GM12878 (cell line): ENCODE measurements around the gene RET. TPM values are rescaled to one million over a fixed set of nuclear protein-coding genes. Genes with fewer than 3 reads are reported as not detected.

ENCODE experiments used
- ATAC-seq: fragments of 200-7000 bp; cut with Tn5 transposase; 3 replicates; pipeline ENCODE4 v1.9.1; 2020; ENCODE audit warnings: mild to moderate bottlenecking, moderate library complexity
- BruUV-seq: library from RNA; stranded (reverse); fragments of 400-500 nt; replicated peaks from 2 replicates; lab custom pipeline; 2021; lab: Mats Ljungman, UMichigan
- CTCF ChIA-PET: fragments of 300-600 bp; sonication (Branson Sonifier 250); formaldehyde crosslinking; extraction: SDS; loops from one replicate; lab custom pipeline; 2021; ENCODE audit warnings: inconsistent platforms; lab: Yijun Ruan, JAX
- POLR2A ChIA-PET: fragments of 350-600 bp; formaldehyde crosslinking; extraction: SDS; loops from one replicate; lab custom pipeline; 2021; ENCODE audit warnings: inconsistent platforms; lab: Charles Lee
- RAD21 ChIA-PET: fragments of 300-600 bp; sonication (Branson Sonifier 250); formaldehyde crosslinking; loops from one replicate; lab custom pipeline; 2023; ENCODE audit warnings: antibody characterized with exemption; ENCODE audit not compliant: unreplicated experiment; lab: Charles Lee
- SMC1A ChIA-PET: fragments of 300-600 bp; sonication (Branson Sonifier 250); formaldehyde crosslinking; loops from one replicate; lab custom pipeline; 2023; ENCODE audit not compliant: unreplicated experiment, uncharacterized antibody; lab: Charles Lee
- DNase-seq: peaks from one replicate; pipeline ENCODE4 v3.0.0-alpha.2; 2011; ENCODE audit warnings: low read depth, low spot score
- FAIRE-seq: peaks from 3 replicates; lab custom pipeline; 2011; peaks lifted over from hg19 to GRCh38; lab: Jason Lieb, UNC
- H2AFZ ChIP-seq: 2 replicates; pipeline ENCODE4 v1.6.0; 2011; ENCODE audit warnings: low read depth, low read length, control low read depth; ENCODE audit not compliant: control insufficient read depth
- H3K27ac ChIP-seq: 2 replicates; pipeline ENCODE4 v1.5.1; 2011; ENCODE audit warnings: control low read depth; ENCODE audit not compliant: control insufficient read depth, insufficient read depth
- H3K27me3 ChIP-seq, 2 experiments: replicated peaks in 1 of 2; 2 replicates each; pipeline versions ENCODE4 v1.6.0 to v1.6.1; 2011; ENCODE audit warnings: low read length in 1 of 2; ENCODE audit not compliant: control insufficient read depth in 2 of 2, insufficient read depth in 2 of 2
- H3K36me3 ChIP-seq, 2 experiments: 2 replicates each; pipeline ENCODE4 v1.5.1; 2011; ENCODE audit warnings: low read length in 1 of 2; ENCODE audit not compliant: control insufficient read depth in 2 of 2, insufficient read depth in 2 of 2
- H3K4me1 ChIP-seq: 2 replicates; pipeline ENCODE4 v1.6.1; 2011; ENCODE audit warnings: mild to moderate bottlenecking, low read length, moderate library complexity, mixed read lengths; ENCODE audit not compliant: control insufficient read depth, insufficient read depth
- H3K4me2 ChIP-seq: 2 replicates; pipeline ENCODE4 v1.6.0; 2011; ENCODE audit warnings: control low read depth; ENCODE audit not compliant: control insufficient read depth, insufficient read depth
- H3K4me3 ChIP-seq: fragments of 200-600 bp; sonication (generic); 2 replicates; pipeline ENCODE4 v1.5.1; 2016
- H3K79me2 ChIP-seq: 2 replicates; pipeline ENCODE4 v1.6.0; 2011; ENCODE audit warnings: low read length; ENCODE audit not compliant: control insufficient read depth, insufficient read depth
- H3K9ac ChIP-seq: 2 replicates; pipeline ENCODE4 v1.8.0; 2011; ENCODE audit warnings: low read length, control low read depth, mixed read lengths; ENCODE audit not compliant: control insufficient read depth, insufficient read depth
- H3K9me3 ChIP-seq: replicated peaks from 3 replicates; pipeline ENCODE4 v1.5.1; 2011; ENCODE audit warnings: mild to moderate bottlenecking, low read length; ENCODE audit not compliant: control insufficient read depth, insufficient read depth
- H4K20me1 ChIP-seq: 2 replicates; pipeline ENCODE4 v1.6.0; 2011; ENCODE audit not compliant: control insufficient read depth, insufficient read depth
- CHD4 ChIP-seq: fragments of 200-600 bp; sonication (generic); IDR thresholded peaks from 2 replicates; pipeline ENCODE4 v1.6.1; 2016; ENCODE audit warnings: mild to moderate bottlenecking
- EGR1 ChIP-seq, 2 experiments: IDR thresholded peaks; 1 replicate in 1 of 2; 2 replicates in 1 of 2; pipeline ENCODE4 v1.6.1; 2011 to 2012; ENCODE audit warnings: low read depth in 2 of 2, low read length in 2 of 2, borderline replicate concordance in 1 of 2, mild to moderate bottlenecking in 1 of 2, moderate library complexity in 1 of 2
- HCFC1 ChIP-seq: fragments of 150-350 bp; IDR thresholded peaks from 2 replicates; pipeline ENCODE4 v1.6.1; 2014; ENCODE audit warnings: low read length
- IKZF1 ChIP-seq: fragments of 450-650 bp; conservative IDR thresholded peaks from 2 replicates; pipeline ENCODE4 v1.6.1; 2017; ENCODE audit warnings: antibody characterized with exemption, mild to moderate bottlenecking
- JUND ChIP-seq: IDR thresholded peaks from 2 replicates; pipeline ENCODE4 v1.6.1; 2012; ENCODE audit warnings: low read depth, mild to moderate bottlenecking, low read length, improper control_type of control experiment, moderate library complexity
- NR2F1 ChIP-seq: fragments of 450-650 bp; conservative IDR thresholded peaks from 2 replicates; pipeline ENCODE4 v1.6.1; 2017; ENCODE audit warnings: mild to moderate bottlenecking
- POLR2A ChIP-seq: IDR thresholded peaks from 2 replicates; pipeline ENCODE4 v1.6.1; 2011; ENCODE audit warnings: low read depth, mild to moderate bottlenecking, low read length
- POLR2AphosphoS5 ChIP-seq: IDR thresholded peaks from 2 replicates; pipeline ENCODE4 v1.6.1; 2011; ENCODE audit warnings: mild to moderate bottlenecking, low read length, inconsistent platforms
- RAD21 ChIP-seq: IDR thresholded peaks from 2 replicates; pipeline ENCODE4 v1.6.1; 2011; ENCODE audit warnings: mild to moderate bottlenecking, low read depth, low read length, moderate library complexity; ENCODE audit not compliant: insufficient read depth
- SIN3A ChIP-seq: IDR thresholded peaks from 2 replicates; pipeline ENCODE4 v1.6.1; 2012; ENCODE audit warnings: low read depth, low read length, improper control_type of control experiment
- SMC3 ChIP-seq: IDR thresholded peaks from 2 replicates; pipeline ENCODE4 v1.6.1; 2011; ENCODE audit warnings: low read length, improper control_type of control experiment, borderline replicate concordance
- SP1 ChIP-seq: IDR thresholded peaks from one replicate; pipeline ENCODE4 v1.6.1; 2011; ENCODE audit warnings: low read depth, low read length
- WRNIP1 ChIP-seq: IDR thresholded peaks from 2 replicates; pipeline ENCODE4 v1.6.1; 2011; ENCODE audit warnings: low read depth, low read length, improper control_type of control experiment, borderline replicate concordance
- ZNF384 ChIP-seq: IDR thresholded peaks from 2 replicates; pipeline ENCODE4 v1.6.1; 2012; ENCODE audit warnings: low read depth, mild to moderate bottlenecking, low read length, improper control_type of control experiment, borderline replicate concordance
- WGBS: methylation state at CpG from one replicate; pipeline ENCODE4 v1.1.6; 2016; ENCODE audit warnings: low lambda C conversion rate; ENCODE audit not compliant: insufficient replicate concordance, insufficient coverage; ENCODE audit errors: missing lambda C conversion rate; 5-methylcytosine and 5-hydroxymethylcytosine counted together
- in situ Hi-C: fragments of 300-500 bp; cut with MboI; formaldehyde crosslinking; loops from 9 replicates; pipeline ENCODE4 v1.14.3; 2018; ENCODE audit warnings: mixed read lengths
- intact Hi-C: fragments of 100-400 bp; cut with micrococcal nuclease; formaldehyde crosslinking; loops from one replicate; pipeline ENCODE4 v1.14.2; 2022; ENCODE audit not compliant: unreplicated experiment
- polyA plus RNA-seq, 11 experiments: library from polyadenylated mRNA; depleted of rRNA in 4 of 11; unstranded in 6 of 11; stranded (reverse) in 5 of 11; fragments of >200 nt; fragmentation: Nextera tagmentation in 4 of 11; fragmentation: Illumina TruSeq in 1 of 11; extraction: Ambion mirVana in 4 of 11; extraction: Trizol in 1 of 11; gene quantifications; 1 replicate in 1 of 11; 2 replicates in 10 of 11; pipeline versions ENCODE4 v1.2.1 to v1.2.3, GENCODE V29; 2011 to 2016; ENCODE audit warnings: inconsistent platforms in 2 of 11, missing spikeins in 2 of 11, low read depth in 1 of 11
- total RNA-seq, 4 experiments: library from RNA; depleted of rRNA in 3 of 4; stranded (reverse); fragments of >200 nt in 3 of 4; fragmentation: Illumina TruSeq in 1 of 4; extraction: Trizol in 1 of 4; gene quantifications; 2 replicates each; pipeline versions ENCODE4 v1.2.1 to v1.2.3, GENCODE V29; 2013 to 2021
- TF ChIP-seq, protein P1 (sequence below): fragments of 450-650 bp; IDR thresholded peaks from 2 replicates; pipeline ENCODE4 v1.6.1; 2017; ENCODE audit warnings: borderline replicate concordance
- TF ChIP-seq, protein P2 (sequence below): fragments of 450-650 bp; IDR thresholded peaks from 2 replicates; pipeline ENCODE4 v1.6.1; 2017; ENCODE audit warnings: mild to moderate bottlenecking

Gene RET
- total and polyA plus RNA-seq, 10 of the 15 experiments (the other 5 are each of a cell fraction or from before 2014, with no cell fraction given): not detected

DNA sequence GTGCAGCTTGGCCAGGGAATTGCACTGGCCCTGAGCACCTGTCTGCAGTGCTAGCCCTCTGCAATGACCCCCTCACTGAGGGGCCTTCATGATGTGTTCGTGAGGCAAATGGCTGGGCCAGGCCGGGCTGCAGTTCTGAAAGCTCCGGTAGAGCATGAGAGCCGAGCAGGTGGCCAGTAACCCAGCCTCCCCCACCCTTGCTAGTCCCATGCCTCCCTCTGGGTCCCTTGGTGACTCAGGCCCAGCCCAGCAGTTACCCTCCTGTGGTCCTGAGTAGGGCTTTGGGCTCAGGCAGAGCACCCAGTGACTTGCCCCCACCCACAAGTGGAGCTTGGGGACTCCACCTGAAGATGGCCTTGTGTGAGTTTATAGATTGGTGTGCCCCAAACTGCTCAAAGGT is 45.2 kb downstream of the RET start (continued):
- TF ChIP-seq HCFC1 (no peak), EGR1 (IDR thresholded peaks at IDR 0.05; ENCODE audit: borderline replicate concordance in 1 of 2, low read depth in 2 of 2, low read length in 2 of 2) (no peak)

DNA sequence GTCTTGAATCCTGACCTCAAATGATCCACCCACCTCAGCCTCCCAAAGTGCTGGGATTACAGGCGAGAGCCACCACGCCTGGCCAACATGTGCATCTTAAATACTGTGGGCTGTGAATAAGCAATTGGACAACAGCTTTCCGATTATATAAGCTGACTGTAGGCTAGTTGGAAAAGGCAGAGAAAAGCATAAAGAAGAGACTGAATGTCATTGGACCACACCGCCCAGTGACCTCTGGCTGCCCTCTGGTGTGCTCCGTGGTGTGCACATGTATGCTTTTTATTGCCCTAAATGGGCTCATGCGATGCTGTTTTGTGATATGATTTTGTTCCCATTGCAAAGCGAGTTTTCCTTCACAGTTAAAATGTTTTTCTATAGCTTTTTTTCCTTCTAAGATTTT is 46.0 kb downstream of the RET start:
- Histone ChIP-seq H3K36me3 (no peaks in the 10 kb centered on the region), H3K27ac (no peak overlapping the region), H3K27me3 (no peaks in the 10 kb centered on the region), H3K4me1 (peaks cover 28% of the 10 kb centered on the region), H3K9ac (no peak overlapping the region), H3K4me2 (no peak overlapping the region), H4K20me1 (no peaks in the 10 kb centered on the region), H2AFZ (no peak overlapping the region), H3K4me3 (no peak overlapping the region), H3K79me2 (no peaks in the 10 kb centered on the region), H3K9me3 (no peaks in the 10 kb centered on the region)
- DNase-seq (no peak), ATAC-seq (no peak), FAIRE-seq (no peak)
- TF ChIP-seq POLR2AphosphoS5: no peak
- no peak for TF ChIP-seq JUND
- TF ChIP-seq RAD21: no peak
- no peak for TF ChIP-seq IKZF1
- TF ChIP-seq SP1: no peak
- no peak for TF ChIP-seq POLR2A
- TF ChIP-seq, protein P1, sequence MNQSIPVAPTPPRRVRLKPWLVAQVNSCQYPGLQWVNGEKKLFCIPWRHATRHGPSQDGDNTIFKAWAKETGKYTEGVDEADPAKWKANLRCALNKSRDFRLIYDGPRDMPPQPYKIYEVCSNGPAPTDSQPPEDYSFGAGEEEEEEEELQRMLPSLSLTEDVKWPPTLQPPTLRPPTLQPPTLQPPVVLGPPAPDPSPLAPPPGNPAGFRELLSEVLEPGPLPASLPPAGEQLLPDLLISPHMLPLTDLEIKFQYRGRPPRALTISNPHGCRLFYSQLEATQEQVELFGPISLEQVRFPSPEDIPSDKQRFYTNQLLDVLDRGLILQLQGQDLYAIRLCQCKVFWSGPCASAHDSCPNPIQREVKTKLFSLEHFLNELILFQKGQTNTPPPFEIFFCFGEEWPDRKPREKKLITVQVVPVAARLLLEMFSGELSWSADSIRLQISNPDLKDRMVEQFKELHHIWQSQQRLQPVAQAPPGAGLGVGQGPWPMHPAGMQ: no peak
- TF ChIP-seq WRNIP1: no peak
- no peak for TF ChIP-seq EGR1 (IDR thresholded peaks at IDR 0.05; ENCODE audit: borderline replicate concordance in 1 of 2, low read depth in 2 of 2, low read length in 2 of 2)
- no peak for TF ChIP-seq ZNF384
- TF ChIP-seq SIN3A: no peak
- TF ChIP-seq NR2F1: no peak
- TF ChIP-seq SMC3: no peak
- TF ChIP-seq, protein P2, sequence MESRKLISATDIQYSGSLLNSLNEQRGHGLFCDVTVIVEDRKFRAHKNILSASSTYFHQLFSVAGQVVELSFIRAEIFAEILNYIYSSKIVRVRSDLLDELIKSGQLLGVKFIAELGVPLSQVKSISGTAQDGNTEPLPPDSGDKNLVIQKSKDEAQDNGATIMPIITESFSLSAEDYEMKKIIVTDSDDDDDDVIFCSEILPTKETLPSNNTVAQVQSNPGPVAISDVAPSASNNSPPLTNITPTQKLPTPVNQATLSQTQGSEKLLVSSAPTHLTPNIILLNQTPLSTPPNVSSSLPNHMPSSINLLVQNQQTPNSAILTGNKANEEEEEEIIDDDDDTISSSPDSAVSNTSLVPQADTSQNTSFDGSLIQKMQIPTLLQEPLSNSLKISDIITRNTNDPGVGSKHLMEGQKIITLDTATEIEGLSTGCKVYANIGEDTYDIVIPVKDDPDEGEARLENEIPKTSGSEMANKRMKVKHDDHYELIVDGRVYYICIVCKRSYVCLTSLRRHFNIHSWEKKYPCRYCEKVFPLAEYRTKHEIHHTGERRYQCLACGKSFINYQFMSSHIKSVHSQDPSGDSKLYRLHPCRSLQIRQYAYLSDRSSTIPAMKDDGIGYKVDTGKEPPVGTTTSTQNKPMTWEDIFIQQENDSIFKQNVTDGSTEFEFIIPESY: no peak
- TF ChIP-seq CHD4: no peak
- ChIA-PET SMC1A (interaction anchor here (0.7 to 1.4 kb wide), 4 partner anchors 8 to 18 kb away, joined by 3 read pairs; no protein-coding TSS in a partner anchor), POLR2A (no interaction called here), RAD21 (interaction anchor here (2.5 kb wide), 1 partner anchor 19 kb away, joined by 6 read pairs; no protein-coding TSS in a partner anchor), CTCF (interaction anchor here (1.0 kb wide), 1 partner anchor 79 kb away, joined by 4 read pairs; no protein-coding TSS in a partner anchor)
- WGBS: 92% methylated on average over 7 of the region's 7 CpGs
- intact Hi-C loops: no loop called here
- BruUV-seq: no TSS peak
- in situ Hi-C loops: loop anchor here (25.0 kb wide), 2 partner anchors 111 to 936 kb away; no protein-coding TSS in a partner anchor
